GM18951 (cell line): ENCODE data around the gene MAD1L1.

Experiments
- POLR2A ChIP-seq: IDR thresholded peaks from 4 replicates; pipeline ENCODE4 v1.6.1; 2011; ENCODE audit warnings: mild to moderate bottlenecking; ENCODE audit not compliant: insufficient read length, insufficient read depth; ENCODE audit errors: extremely low read depth
- in situ Hi-C: fragments of 300-500 bp; cut with MboI; formaldehyde crosslinking; loops from one replicate; pipeline ENCODE4 v1.12.0; 2022; ENCODE audit warnings: low sequenced_read_pairs, mixed read lengths, inconsistent platforms; ENCODE audit not compliant: unreplicated experiment

MAD1L1 gene

GRCh38 chr7:2197436-2198155, 35.1 kb downstream of the MAD1L1 start:
- in situ Hi-C loops: no loop called here

DNA sequence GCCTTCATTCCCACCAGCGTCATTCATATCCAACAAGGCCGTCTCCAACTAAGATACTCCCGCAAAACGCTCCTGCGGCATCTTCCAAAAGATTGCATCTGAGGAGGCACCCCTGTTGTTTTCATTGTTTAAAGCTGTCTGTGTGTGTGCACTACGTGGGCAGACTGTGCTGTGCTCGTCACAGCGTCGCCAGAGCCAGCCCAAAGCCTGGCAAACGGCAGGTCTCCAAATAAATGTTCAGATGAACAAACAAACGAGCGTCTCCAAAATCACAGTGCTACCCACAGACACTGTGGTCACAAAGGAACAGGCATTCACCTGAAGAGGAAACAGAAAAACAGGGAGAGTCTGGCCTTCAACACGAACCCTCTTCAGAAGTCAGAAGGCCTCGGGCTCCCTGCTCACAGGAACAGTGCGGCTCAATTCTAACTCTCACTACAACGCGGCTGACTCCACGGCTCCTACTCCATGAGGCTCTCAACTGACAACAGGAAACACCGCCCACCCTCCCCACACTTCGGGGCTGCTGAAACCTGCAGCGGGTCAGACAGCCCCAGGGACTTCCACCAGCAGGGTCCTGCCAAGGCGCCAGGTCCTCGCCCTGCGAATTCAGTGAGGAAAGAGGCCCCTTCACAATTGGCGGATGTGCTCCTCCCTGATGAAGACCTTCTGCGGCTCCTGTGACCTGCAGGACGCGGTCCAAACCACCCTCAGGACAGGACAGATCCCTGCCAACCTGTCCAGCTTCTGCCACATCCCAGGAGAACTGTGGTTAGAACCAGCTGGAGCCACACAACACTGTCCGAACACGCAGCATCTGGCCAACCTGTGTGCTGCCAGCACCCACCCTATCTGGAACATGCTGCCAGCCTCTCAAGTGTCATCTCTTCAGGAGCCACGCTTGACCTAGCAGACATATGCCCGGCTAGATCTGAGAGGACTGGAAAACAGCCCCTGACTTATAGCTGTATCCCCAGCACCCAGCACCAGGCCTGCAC, 36.1 kb downstream of the MAD1L1 start:
- in situ Hi-C loops: no loop called here
- TF ChIP-seq POLR2A: no peak

More at GRCh38 chr7:2197436-2198155, 35.1 kb downstream of the MAD1L1 start:
- no peak for TF ChIP-seq POLR2A

GRCh38 chr7:2195400-2196246, 37.1 kb downstream of the MAD1L1 start:
- in situ Hi-C loops: no loop called here
- no peak for TF ChIP-seq POLR2A

DNA sequence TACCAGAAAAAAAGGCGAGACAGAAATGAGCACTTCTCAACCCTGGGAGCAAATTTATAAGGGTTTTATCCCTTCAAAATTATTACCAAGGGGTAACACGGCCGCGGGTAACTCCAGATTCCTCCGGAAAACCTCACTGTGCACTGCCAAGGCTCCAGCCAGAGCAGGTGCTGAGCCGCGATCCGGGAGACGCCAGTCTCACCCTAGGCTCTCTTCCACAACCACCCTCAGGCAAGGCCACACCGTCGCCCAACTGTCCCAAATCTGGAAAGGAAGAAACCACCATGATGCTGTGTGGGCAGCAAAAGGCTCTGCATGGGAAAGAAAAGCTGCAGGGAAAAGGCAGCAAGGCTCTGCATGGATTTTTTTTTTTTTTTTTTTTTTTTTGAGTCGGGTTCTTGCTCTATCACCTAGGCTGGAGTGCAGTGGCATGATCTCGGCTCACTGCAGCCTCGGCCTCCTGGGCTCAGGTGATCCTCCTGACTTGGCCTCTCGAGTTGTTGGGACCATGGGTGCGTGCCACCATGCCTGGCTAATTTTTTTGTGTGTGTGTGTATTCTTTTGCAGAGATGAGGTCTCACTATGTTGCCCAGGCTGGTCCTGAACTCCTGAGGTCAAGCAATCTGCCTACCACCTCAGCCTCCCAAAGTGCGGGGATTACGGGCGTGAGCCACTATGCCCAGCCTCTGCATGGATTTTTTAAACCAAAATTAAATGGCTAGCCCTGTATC, 39.0 kb downstream of the MAD1L1 start:
- in situ Hi-C loops: no loop called here
- no peak for TF ChIP-seq POLR2A

- in situ Hi-C loops: no loop called here
- TF ChIP-seq POLR2A: no peak
Observed at GRCh38 chr7:2192831-2193534, 39.8 kb downstream of the MAD1L1 start.

DNA sequence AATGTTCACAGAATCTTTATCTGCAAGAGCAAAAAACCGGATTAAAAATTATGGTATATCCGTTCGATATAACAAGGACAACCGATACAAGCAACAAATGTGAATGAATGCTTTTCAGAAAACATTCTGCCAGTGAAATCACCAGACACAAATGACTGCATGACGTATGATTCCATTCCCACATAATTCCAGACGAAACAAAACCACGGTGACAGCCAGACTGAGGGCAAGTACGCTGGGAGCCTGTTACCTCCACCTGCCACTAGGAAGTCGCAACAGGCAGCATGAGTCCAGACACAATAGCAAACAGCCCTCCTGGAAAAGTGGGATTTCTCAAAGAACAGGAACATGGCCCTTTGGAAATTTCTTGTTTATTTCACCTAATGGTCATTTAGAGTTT, 41.7 kb downstream of the MAD1L1 start:
- in situ Hi-C loops: no loop called here
- no peak for TF ChIP-seq POLR2A

DNA sequence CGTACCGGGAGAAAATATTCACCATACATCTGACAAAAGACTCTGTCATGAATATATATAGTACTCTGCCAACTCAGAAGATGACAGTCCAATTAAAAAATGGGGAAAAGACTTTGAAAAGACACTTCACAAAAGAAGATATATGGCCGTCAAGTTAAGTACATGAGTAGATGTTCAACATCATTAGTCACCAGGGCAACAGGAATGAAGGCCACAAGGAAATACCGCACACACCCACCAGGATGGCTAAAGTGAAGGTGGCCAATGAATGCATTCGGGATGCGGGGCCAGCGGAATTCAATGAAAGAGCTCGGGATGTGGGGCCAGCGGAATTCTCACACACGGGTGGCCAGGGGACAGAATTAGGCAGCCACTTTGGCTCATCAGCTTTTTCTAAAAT, 42.2 kb downstream of the MAD1L1 start:
- TF ChIP-seq POLR2A: no peak
- in situ Hi-C loops: no loop called here

DNA sequence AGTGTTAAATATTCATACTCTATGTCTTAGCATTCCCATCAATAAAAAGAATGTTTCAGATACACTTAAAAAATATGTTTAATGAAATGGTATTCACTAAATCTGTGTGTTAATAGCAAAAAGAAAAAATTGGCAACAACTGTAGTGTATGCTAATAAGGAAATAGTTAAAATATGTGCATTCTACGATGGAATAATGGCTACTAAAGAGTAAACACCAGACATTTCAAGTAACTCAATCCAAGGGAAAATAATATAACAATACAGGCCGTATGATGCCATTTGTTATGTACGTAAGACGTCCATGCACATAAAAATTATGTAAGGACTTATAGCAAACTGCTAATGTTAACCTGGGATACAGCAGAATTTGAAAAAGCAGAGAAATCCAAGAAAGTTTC, 46.6 kb downstream of the MAD1L1 start:
- in situ Hi-C loops: no loop called here
- TF ChIP-seq POLR2A: no peak

GRCh38 chr7:2185715-2186114, 47.0 kb downstream of the MAD1L1 start:
- in situ Hi-C loops: no loop called here
- no peak for TF ChIP-seq POLR2A

- TF ChIP-seq POLR2A: no peak
- in situ Hi-C loops: no loop called here
Observed at GRCh38 chr7:2182461-2182860, 50.3 kb downstream of the MAD1L1 start.

DNA sequence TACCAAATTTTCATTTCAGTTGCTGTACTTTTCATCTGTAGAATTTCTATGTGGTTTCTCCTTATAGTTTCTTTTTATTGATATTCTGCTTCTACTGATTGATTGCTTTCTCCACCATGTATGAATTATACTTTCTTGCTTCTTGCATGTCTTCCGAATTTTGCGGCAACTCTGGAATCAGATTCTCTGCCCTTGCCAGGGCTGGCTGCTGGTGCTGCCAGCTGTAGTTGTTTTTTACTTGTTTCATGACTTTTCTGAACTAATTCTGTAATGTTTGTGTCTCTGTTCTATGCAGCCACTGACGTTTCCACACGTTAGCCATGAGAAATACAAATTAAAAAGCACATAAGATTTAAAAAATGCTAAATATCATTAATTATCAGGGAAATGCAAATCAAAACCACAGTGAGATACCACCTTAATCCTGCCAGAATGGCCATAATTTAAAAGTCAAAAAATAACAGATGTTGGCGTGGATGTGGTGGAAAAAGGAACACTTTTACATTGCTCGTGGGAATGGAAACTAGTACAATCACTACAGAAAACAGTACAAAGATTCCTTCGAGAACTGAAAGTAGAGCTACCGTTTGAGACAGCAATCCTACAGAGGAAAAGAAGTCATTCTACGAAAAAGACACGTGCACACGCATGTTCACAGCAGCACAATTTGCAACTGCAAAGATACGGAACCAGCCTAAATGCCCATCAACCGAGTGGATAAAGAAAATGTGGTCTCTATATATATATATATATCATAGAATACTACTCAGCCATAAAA, 51.5 kb downstream of the MAD1L1 start:
- in situ Hi-C loops: no loop called here
- no peak for TF ChIP-seq POLR2A

GRCh38 chr7:2180081-2180480, 52.7 kb downstream of the MAD1L1 start:
- in situ Hi-C loops: no loop called here
- no peak for TF ChIP-seq POLR2A
